Mucosa of descending colon (tissue), 3 donors: Measurements from ENCODE around the gene TRIL. TPM values are rescaled to one million over a fixed set of nuclear protein-coding genes. Genes with fewer than 3 reads are reported as not detected.

Experiments
- ATAC-seq: fragments of 200-7000 bp; cut with Tn5 transposase; one replicate; pipeline ENCODE4 v1.9.1; 2020; ENCODE audit warnings: mild to moderate bottlenecking, moderate library complexity
- DNase-seq, 3 donors: peaks; one replicate each; pipeline ENCODE4 v3.0.0-alpha.2; 2020
- H3K36me3 ChIP-seq: fragments of 200-600 bp; one replicate; pipeline ENCODE4 v1.8.0; 2021; ENCODE audit warnings: low read depth, mild to moderate bottlenecking
- H3K4me1 ChIP-seq: fragments of 200-600 bp; one replicate; pipeline ENCODE4 v1.8.0; 2021; ENCODE audit warnings: low read depth, mild to moderate bottlenecking
- H3K4me3 ChIP-seq: fragments of 200-600 bp; one replicate; pipeline ENCODE4 v1.8.0; 2021; ENCODE audit warnings: mild to moderate bottlenecking
- H3K9me3 ChIP-seq: fragments of 200-600 bp; one replicate; pipeline ENCODE4 v1.8.0; 2021; ENCODE audit warnings: mild to moderate bottlenecking
- intact Hi-C, 2 donors: fragments of 100-400 bp; cut with DNase I in 1 of 2; cut with micrococcal nuclease in 1 of 2; formaldehyde crosslinking; loops; one replicate each; pipeline versions ENCODE4 v1.11.0 to v1.11.1; 2022; cut with DNase I, micrococcal nuclease
- total RNA-seq, 3 donors: library from RNA; stranded (reverse); fragmentation: NEBNext Ultra II Directional in 2 of 3; extraction: Animal tissue kit (Norgen Biotek cat#: 25700) in 2 of 3; gene quantifications; one replicate each; pipeline versions ENCODE4 v1.2.1 to v1.2.4, GENCODE V29; 2021 to 2023
- TF ChIP-seq, protein P1 (sequence below): fragments of 200-600 bp; IDR thresholded peaks from one replicate; pipeline ENCODE4 v1.8.0; 2022; ENCODE audit warnings: antibody characterized with exemption, mild to moderate bottlenecking
- donor health status: DM: no; HTN: no; CAD: no; lungs with moderate emphysema.
- donor health status: DM: no; HTN: no; CAD: no.
- donor health status: DM: no; HTN: yes; CAD: no.

Gene TRIL
- total RNA-seq, 3 donors from 2014 or later: 0.96 to 2.2 (median 1.5) TPM

DNA sequence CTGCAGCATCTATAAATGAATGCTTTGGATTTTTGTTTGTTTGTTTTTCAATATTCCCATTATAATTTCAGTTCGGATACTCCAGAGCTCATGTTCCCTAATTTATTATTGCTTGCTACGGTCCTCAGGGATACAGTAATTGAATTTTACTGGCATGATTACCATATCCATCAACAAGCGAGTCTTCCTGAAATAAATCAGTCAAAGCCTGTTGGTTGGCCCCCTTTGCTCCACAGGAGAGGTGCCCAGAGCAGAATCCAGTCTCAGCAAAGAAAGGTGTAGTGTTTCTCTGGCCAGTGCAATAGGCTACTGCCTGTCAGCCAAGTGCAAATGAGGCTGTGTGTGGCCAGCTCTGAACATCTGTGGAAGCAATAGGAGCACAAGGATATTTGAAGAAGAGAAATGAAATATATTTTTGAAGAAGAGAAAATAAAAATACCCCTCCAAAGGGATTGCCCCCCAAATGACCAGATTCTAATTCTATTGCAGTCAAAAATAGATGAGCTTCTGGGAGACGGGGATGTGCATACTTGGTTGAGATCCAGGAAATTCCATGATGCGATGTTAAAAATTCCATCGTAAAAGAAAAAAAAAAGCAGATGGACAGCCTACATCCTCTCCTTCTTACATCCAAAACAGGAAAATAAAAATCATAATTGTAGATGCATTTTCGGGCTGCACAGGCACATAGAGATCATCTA, 18.1 kb downstream of the TRIL start:
- intact Hi-C loops: no loop called here
- Histone ChIP-seq H3K9me3 (no peaks in the 10 kb centered on the region), H3K36me3 (no peaks in the 10 kb centered on the region), H3K4me3 (no peak overlapping the region), H3K4me1 (no peaks in the 10 kb centered on the region)
- no peak for DNase-seq
- TF ChIP-seq, protein P1, sequence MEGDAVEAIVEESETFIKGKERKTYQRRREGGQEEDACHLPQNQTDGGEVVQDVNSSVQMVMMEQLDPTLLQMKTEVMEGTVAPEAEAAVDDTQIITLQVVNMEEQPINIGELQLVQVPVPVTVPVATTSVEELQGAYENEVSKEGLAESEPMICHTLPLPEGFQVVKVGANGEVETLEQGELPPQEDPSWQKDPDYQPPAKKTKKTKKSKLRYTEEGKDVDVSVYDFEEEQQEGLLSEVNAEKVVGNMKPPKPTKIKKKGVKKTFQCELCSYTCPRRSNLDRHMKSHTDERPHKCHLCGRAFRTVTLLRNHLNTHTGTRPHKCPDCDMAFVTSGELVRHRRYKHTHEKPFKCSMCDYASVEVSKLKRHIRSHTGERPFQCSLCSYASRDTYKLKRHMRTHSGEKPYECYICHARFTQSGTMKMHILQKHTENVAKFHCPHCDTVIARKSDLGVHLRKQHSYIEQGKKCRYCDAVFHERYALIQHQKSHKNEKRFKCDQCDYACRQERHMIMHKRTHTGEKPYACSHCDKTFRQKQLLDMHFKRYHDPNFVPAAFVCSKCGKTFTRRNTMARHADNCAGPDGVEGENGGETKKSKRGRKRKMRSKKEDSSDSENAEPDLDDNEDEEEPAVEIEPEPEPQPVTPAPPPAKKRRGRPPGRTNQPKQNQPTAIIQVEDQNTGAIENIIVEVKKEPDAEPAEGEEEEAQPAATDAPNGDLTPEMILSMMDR: no peak
- no peak for ATAC-seq

DNA sequence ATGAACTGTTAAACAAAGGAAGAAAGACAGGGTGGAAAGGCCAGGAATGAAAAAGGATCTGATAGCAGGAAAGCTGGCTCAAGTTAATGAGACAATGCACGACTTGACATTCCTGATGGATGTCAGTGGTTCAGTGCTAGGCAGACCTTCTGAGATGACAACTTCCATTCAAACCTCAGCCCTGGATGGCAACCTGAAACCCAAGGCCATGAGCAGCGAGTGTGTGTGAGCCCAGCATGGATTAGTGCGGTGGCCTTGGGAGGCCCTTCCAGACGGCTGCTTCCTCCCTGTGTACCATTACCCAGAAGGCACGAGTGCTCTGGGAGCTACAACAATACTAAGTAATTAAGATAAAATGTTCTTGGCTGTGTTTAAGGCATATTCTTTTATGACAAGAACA, 18.8 kb downstream of the TRIL start:
- Histone ChIP-seq H3K4me1 (no peaks in the 10 kb centered on the region), H3K9me3 (no peaks in the 10 kb centered on the region), H3K4me3 (no peak overlapping the region), H3K36me3 (no peaks in the 10 kb centered on the region)
- TF ChIP-seq, protein P1: no peak
- DNase-seq: no peak
- intact Hi-C loops: no loop called here
- ATAC-seq: no peak

DNA sequence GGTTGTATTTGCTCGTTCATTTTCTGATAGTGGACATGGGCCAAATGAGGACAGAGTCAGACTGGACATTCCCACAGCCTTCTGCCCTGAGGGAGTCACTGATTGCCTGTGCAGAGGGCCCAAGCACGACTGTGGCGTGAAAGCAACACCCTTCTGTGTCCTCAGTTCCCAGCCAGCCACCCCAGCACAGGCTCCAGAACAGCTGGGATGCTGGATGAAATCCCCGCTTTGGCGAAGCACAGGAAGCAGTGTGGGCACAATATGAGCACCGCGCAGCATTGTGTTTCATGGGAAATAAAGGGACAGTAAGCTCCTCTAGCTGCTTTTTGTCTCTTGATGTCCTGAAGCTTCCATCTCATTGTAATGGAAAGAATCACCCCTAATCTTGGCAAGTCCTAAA, 20.5 kb downstream of the TRIL start:
- Histone ChIP-seq H3K9me3 (no peaks in the 10 kb centered on the region), H3K4me3 (no peak overlapping the region), H3K36me3 (no peaks in the 10 kb centered on the region), H3K4me1 (no peaks in the 10 kb centered on the region)
- DNase-seq (no peak), ATAC-seq (no peak)
- TF ChIP-seq, protein P1: no peak
- intact Hi-C loops: no loop called here

DNA sequence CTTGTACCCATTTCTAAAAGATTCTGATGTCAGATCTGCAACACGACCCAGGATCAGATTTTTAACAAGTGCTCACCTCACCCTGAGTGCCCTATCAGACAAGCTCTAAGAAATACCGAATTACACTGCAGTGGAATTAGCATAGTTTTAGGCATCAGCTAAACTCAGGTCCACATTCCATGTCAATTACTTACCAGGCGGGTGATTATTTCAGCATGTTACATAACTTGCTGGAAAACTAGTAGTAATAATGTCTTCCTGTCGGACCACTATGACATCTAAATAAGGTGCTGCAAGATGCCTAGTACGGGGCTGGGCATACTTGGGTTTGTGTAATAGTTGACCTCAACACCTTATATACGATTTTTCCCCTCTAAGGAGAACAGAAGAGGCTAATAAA, 21.0 kb downstream of the TRIL start:
- Histone ChIP-seq H3K4me3 (no peak overlapping the region), H3K9me3 (no peaks in the 10 kb centered on the region), H3K4me1 (no peaks in the 10 kb centered on the region), H3K36me3 (no peaks in the 10 kb centered on the region)
- intact Hi-C loops: no loop called here
- DNase-seq (no peak), ATAC-seq (no peak)
- TF ChIP-seq, protein P1: no peak

DNA sequence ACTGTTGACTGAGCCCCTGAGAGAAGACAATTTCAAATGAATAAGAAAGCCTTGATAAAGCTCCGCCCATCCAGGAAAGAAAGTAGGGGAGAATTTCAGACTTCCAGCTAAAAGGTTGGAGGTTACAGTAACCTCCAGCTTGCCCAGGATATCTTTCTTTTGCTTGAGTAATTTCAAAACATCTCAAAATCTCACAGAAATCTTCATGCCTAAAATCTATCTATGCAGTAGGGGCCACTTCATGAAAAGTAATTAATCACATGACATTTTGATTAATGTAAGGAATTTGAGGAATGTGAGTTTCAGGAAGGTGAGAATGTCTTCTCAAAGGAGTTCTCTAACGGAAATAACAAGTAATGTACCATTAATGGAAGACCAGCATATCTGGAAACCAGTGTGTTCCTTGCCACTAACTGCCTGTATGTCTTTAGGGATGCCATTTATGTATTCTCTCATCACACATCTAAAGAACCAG, 24.2 kb downstream of the TRIL start:
- DNase-seq (no peak), ATAC-seq (no peak)
- Histone ChIP-seq H3K9me3 (no peaks in the 10 kb centered on the region), H3K36me3 (no peaks in the 10 kb centered on the region), H3K4me1 (no peaks in the 10 kb centered on the region), H3K4me3 (no peak overlapping the region)
- intact Hi-C loops: no loop called here
- TF ChIP-seq, protein P1: no peak

DNA sequence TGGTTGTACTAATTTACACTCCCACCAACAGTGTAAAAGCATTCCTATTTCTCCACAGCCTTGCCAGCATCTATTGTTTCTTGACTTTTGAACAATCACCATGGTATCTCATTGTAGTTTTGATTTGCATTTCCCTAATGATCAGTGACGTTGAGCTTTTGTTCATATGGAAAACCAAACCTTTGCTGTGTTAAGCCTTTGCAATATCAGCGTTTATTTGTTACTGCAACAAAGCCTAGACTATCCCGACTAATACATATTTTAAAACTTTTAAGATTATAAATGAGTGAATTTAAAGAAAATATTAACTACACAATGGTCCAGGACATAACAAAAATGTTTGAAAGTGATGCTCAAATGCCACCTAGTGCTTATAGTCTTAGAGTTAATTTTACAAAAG, 26.6 kb downstream of the TRIL start:
- intact Hi-C loops: no loop called here
- no peak for DNase-seq
- TF ChIP-seq, protein P1: no peak
- Histone ChIP-seq H3K36me3 (no peaks in the 10 kb centered on the region), H3K4me3 (no peak overlapping the region), H3K4me1 (no peaks in the 10 kb centered on the region), H3K9me3 (no peaks in the 10 kb centered on the region)
- no peak for ATAC-seq
